ENCODE measurements around the gene ATG5. TPM values are rescaled to one million over a fixed set of nuclear protein-coding genes. Genes with fewer than 3 reads are reported as not detected.

The ATG5 gene
- total RNA-seq, 2 donors from 2014 or later = 29.5 to 31.4 TPM

DNA sequence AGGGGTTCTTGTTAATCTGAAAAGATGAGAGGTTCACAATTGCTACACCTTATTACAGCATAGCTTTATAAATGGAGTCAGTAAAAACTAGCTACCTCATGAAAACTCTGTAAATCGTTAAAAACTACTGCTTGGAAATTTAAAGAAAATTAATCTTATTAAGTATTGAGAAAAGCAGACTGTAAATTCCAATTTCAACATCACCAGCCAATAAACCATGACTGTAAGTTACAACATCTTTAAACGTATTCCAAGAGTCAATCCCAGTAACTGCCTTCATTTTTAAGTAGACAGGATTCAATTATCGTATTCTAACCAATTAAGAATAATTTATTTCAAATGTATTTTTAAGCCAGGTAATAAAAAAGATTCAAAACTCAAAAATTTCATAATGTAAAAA lies 70.3 kb downstream of the ATG5 start:
- no peak overlapping the region for H3K27ac ChIP-seq (ENCODE audit: low read depth, low read length)
- no peak overlapping the region for H3K27ac Mint-ChIP-seq
- H3K4me3 Mint-ChIP-seq = no peak overlapping the region
- peaks cover 5% of the 10 kb centered on the region for H3K4me1 Mint-ChIP-seq
- H3K9me3 Mint-ChIP-seq = no peaks in the 10 kb centered on the region
- no peaks in the 10 kb centered on the region for H3K36me3 ChIP-seq (ENCODE audit: control insufficient read depth, insufficient read depth, low read length)
- no peak overlapping the region for H3K9ac ChIP-seq (ENCODE audit: extremely low read depth, low read length, poor library complexity, severe bottlenecking)
- no peaks in the 10 kb centered on the region for H3K9me3 ChIP-seq (ENCODE audit: control insufficient read depth, low read length)
- H3K36me3 Mint-ChIP-seq (ENCODE audit: low read depth) = peaks cover 9% of the 10 kb centered on the region
- WGBS, 2 experiments (ENCODE audit: insufficient coverage in 1 of 2, insufficient read length in 1 of 2) = 99% methylated on average over 3 of the region's 3 CpGs; no CpG with 5 or more reads in 1 of the 2 experiments
- H3K4me3 ChIP-seq (ENCODE audit: low read length) = no peak overlapping the region
- TF ChIP-seq, protein P1, sequence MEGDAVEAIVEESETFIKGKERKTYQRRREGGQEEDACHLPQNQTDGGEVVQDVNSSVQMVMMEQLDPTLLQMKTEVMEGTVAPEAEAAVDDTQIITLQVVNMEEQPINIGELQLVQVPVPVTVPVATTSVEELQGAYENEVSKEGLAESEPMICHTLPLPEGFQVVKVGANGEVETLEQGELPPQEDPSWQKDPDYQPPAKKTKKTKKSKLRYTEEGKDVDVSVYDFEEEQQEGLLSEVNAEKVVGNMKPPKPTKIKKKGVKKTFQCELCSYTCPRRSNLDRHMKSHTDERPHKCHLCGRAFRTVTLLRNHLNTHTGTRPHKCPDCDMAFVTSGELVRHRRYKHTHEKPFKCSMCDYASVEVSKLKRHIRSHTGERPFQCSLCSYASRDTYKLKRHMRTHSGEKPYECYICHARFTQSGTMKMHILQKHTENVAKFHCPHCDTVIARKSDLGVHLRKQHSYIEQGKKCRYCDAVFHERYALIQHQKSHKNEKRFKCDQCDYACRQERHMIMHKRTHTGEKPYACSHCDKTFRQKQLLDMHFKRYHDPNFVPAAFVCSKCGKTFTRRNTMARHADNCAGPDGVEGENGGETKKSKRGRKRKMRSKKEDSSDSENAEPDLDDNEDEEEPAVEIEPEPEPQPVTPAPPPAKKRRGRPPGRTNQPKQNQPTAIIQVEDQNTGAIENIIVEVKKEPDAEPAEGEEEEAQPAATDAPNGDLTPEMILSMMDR (conservative IDR thresholded peaks at IDR 0.05) = no peak
- DNase-seq = no peak
- H3K27me3 ChIP-seq (ENCODE audit: control insufficient read depth, insufficient read depth, low read length, poor library complexity, severe bottlenecking) = no peaks in the 10 kb centered on the region
- no peaks in the 10 kb centered on the region for H3K27me3 Mint-ChIP-seq (ENCODE audit: insufficient read depth)
- H3K4me1 ChIP-seq (ENCODE audit: control insufficient read depth, insufficient read depth, low read length) = peaks cover 4% of the 10 kb centered on the region

- no peak for DNase-seq
- Mint-ChIP-seq H3K27me3 (ENCODE audit: insufficient read depth) (no peaks in the 10 kb centered on the region), H3K36me3 (ENCODE audit: low read depth) (peaks cover 6% of the 10 kb centered on the region), H3K4me1 (peaks cover 5% of the 10 kb centered on the region), H3K4me3 (no peak overlapping the region), H3K27ac (no peak overlapping the region), H3K9me3 (no peaks in the 10 kb centered on the region)
- no peaks in the 10 kb centered on the region for H3K36me3 ChIP-seq (ENCODE audit: control insufficient read depth, insufficient read depth, low read length)
- no peaks in the 10 kb centered on the region for H3K9me3 ChIP-seq (ENCODE audit: control insufficient read depth, low read length)
- H3K27ac ChIP-seq (ENCODE audit: low read depth, low read length) = no peak overlapping the region
- TF ChIP-seq, protein P1 (conservative IDR thresholded peaks at IDR 0.05) = no peak
- no peak overlapping the region for H3K9ac ChIP-seq (ENCODE audit: extremely low read depth, low read length, poor library complexity, severe bottlenecking)
- H3K4me3 ChIP-seq (ENCODE audit: low read length) = no peak overlapping the region
- H3K4me1 ChIP-seq (ENCODE audit: control insufficient read depth, insufficient read depth, low read length) = peaks cover 4% of the 10 kb centered on the region
- H3K27me3 ChIP-seq (ENCODE audit: control insufficient read depth, insufficient read depth, low read length, poor library complexity, severe bottlenecking) = no peaks in the 10 kb centered on the region
Measured at GRCh38 chr6:106254636-106255035, 70.9 kb downstream of the ATG5 start.

- H3K4me1 ChIP-seq (ENCODE audit: control insufficient read depth, insufficient read depth, low read length) = peaks cover 4% of the 10 kb centered on the region
- H3K27me3 ChIP-seq (ENCODE audit: control insufficient read depth, insufficient read depth, low read length, poor library complexity, severe bottlenecking) = no peaks in the 10 kb centered on the region
- Mint-ChIP-seq H3K4me1 (peaks cover 5% of the 10 kb centered on the region), H3K27ac (no peak overlapping the region), H3K4me3 (no peak overlapping the region), H3K27me3 (ENCODE audit: insufficient read depth) (no peaks in the 10 kb centered on the region), H3K9me3 (no peaks in the 10 kb centered on the region), H3K36me3 (ENCODE audit: low read depth) (peaks cover 2% of the 10 kb centered on the region)
- no peaks in the 10 kb centered on the region for H3K36me3 ChIP-seq (ENCODE audit: control insufficient read depth, insufficient read depth, low read length)
- no peaks in the 10 kb centered on the region for H3K9me3 ChIP-seq (ENCODE audit: control insufficient read depth, low read length)
- no peak for DNase-seq
- no peak overlapping the region for H3K4me3 ChIP-seq (ENCODE audit: low read length)
- 93 to 100% methylated on average over 1 of the region's 1 CpG for WGBS, 2 experiments (ENCODE audit: insufficient coverage in 1 of 2, insufficient read length in 1 of 2)
- TF ChIP-seq, protein P1 (conservative IDR thresholded peaks at IDR 0.05) = no peak
- no peak overlapping the region for H3K9ac ChIP-seq (ENCODE audit: extremely low read depth, low read length, poor library complexity, severe bottlenecking)
- H3K27ac ChIP-seq (ENCODE audit: low read depth, low read length) = peak overlapping the region; percentile 21
Measured at GRCh38 chr6:106253731-106254130, 71.8 kb downstream of the ATG5 start.
